GM12878 (cell line): ENCODE data around the gene MRPL16. TPM values are rescaled to one million over a fixed set of nuclear protein-coding genes. Genes with fewer than 3 reads are reported as not detected.

Experiments
- ATAC-seq: fragments of 200-7000 bp; cut with Tn5 transposase; 3 replicates; pipeline ENCODE4 v1.9.1; 2020; ENCODE audit warnings: mild to moderate bottlenecking, moderate library complexity
- BruUV-seq: library from RNA; stranded (reverse); fragments of 400-500 nt; replicated peaks from 2 replicates; lab custom pipeline; 2021; lab: Mats Ljungman, UMichigan
- CTCF ChIA-PET: fragments of 300-600 bp; sonication (Branson Sonifier 250); formaldehyde crosslinking; extraction: SDS; loops from one replicate; lab custom pipeline; 2021; ENCODE audit warnings: inconsistent platforms; lab: Yijun Ruan, JAX
- POLR2A ChIA-PET: fragments of 350-600 bp; formaldehyde crosslinking; extraction: SDS; loops from one replicate; lab custom pipeline; 2021; ENCODE audit warnings: inconsistent platforms; lab: Charles Lee
- RAD21 ChIA-PET: fragments of 300-600 bp; sonication (Branson Sonifier 250); formaldehyde crosslinking; loops from one replicate; lab custom pipeline; 2023; ENCODE audit warnings: antibody characterized with exemption; ENCODE audit not compliant: unreplicated experiment; lab: Charles Lee
- SMC1A ChIA-PET: fragments of 300-600 bp; sonication (Branson Sonifier 250); formaldehyde crosslinking; loops from one replicate; lab custom pipeline; 2023; ENCODE audit not compliant: unreplicated experiment, uncharacterized antibody; lab: Charles Lee
- DNase-seq: peaks from one replicate; pipeline ENCODE4 v3.0.0-alpha.2; 2011; ENCODE audit warnings: low read depth, low spot score
- FAIRE-seq: peaks from 3 replicates; lab custom pipeline; 2011; peaks lifted over from hg19 to GRCh38; lab: Jason Lieb, UNC
- H2AFZ ChIP-seq: 2 replicates; pipeline ENCODE4 v1.6.0; 2011; ENCODE audit warnings: low read depth, low read length, control low read depth; ENCODE audit not compliant: control insufficient read depth
- H3K27ac ChIP-seq: 2 replicates; pipeline ENCODE4 v1.5.1; 2011; ENCODE audit warnings: control low read depth; ENCODE audit not compliant: control insufficient read depth, insufficient read depth
- H3K27me3 ChIP-seq, 2 experiments: replicated peaks in 1 of 2; 2 replicates each; pipeline versions ENCODE4 v1.6.0 to v1.6.1; 2011; ENCODE audit warnings: low read length in 1 of 2; ENCODE audit not compliant: control insufficient read depth in 2 of 2, insufficient read depth in 2 of 2
- H3K36me3 ChIP-seq, 2 experiments: 2 replicates each; pipeline ENCODE4 v1.5.1; 2011; ENCODE audit warnings: low read length in 1 of 2; ENCODE audit not compliant: control insufficient read depth in 2 of 2, insufficient read depth in 2 of 2
- H3K4me1 ChIP-seq: 2 replicates; pipeline ENCODE4 v1.6.1; 2011; ENCODE audit warnings: mild to moderate bottlenecking, low read length, moderate library complexity, mixed read lengths; ENCODE audit not compliant: control insufficient read depth, insufficient read depth
- H3K4me2 ChIP-seq: 2 replicates; pipeline ENCODE4 v1.6.0; 2011; ENCODE audit warnings: control low read depth; ENCODE audit not compliant: control insufficient read depth, insufficient read depth
- H3K4me3 ChIP-seq: fragments of 200-600 bp; sonication (generic); 2 replicates; pipeline ENCODE4 v1.5.1; 2016
- H3K79me2 ChIP-seq: 2 replicates; pipeline ENCODE4 v1.6.0; 2011; ENCODE audit warnings: low read length; ENCODE audit not compliant: control insufficient read depth, insufficient read depth
- H3K9ac ChIP-seq: 2 replicates; pipeline ENCODE4 v1.8.0; 2011; ENCODE audit warnings: low read length, control low read depth, mixed read lengths; ENCODE audit not compliant: control insufficient read depth, insufficient read depth
- H3K9me3 ChIP-seq: replicated peaks from 3 replicates; pipeline ENCODE4 v1.5.1; 2011; ENCODE audit warnings: mild to moderate bottlenecking, low read length; ENCODE audit not compliant: control insufficient read depth, insufficient read depth
- H4K20me1 ChIP-seq: 2 replicates; pipeline ENCODE4 v1.6.0; 2011; ENCODE audit not compliant: control insufficient read depth, insufficient read depth
- ASH2L ChIP-seq: fragments of 300-600, 200-600 bp; sonication (generic); IDR thresholded peaks from 2 replicates; pipeline ENCODE4 v1.6.1; 2017; ENCODE audit warnings: low read depth, mild to moderate bottlenecking, borderline replicate concordance
- CHD1 ChIP-seq: IDR thresholded peaks from 2 replicates; pipeline ENCODE4 v1.6.1; 2012; ENCODE audit warnings: low read depth, low read length, improper control_type of control experiment
- CREM ChIP-seq: IDR thresholded peaks from 2 replicates; pipeline ENCODE4 v1.6.1; 2014; ENCODE audit warnings: antibody characterized with exemption, low read depth
- GABPA ChIP-seq: IDR thresholded peaks from 2 replicates; pipeline ENCODE4 v1.6.1; 2014; ENCODE audit warnings: antibody characterized with exemption, low read depth, mild to moderate bottlenecking, inconsistent platforms
- KAT2A ChIP-seq: conservative IDR thresholded peaks from 2 replicates; pipeline ENCODE4 v1.6.1; 2011; ENCODE audit warnings: low read depth, low read length; ENCODE audit not compliant: control insufficient read depth
- LARP7 ChIP-seq: fragments of 450-650 bp; IDR thresholded peaks from 2 replicates; pipeline ENCODE4 v1.6.1; 2017; ENCODE audit warnings: mild to moderate bottlenecking
- MLLT1 ChIP-seq: fragments of 450-650 bp; IDR thresholded peaks from 2 replicates; pipeline ENCODE4 v1.6.1; 2016; ENCODE audit warnings: mild to moderate bottlenecking
- PAX5 ChIP-seq: IDR thresholded peaks from 2 replicates; pipeline ENCODE4 v1.6.1; 2011; ENCODE audit warnings: low read depth, low read length, borderline replicate concordance
- SIN3A ChIP-seq: IDR thresholded peaks from 2 replicates; pipeline ENCODE4 v1.6.1; 2012; ENCODE audit warnings: low read depth, low read length, improper control_type of control experiment
- SRF ChIP-seq, 2 experiments: IDR thresholded peaks; 2 replicates each; pipeline ENCODE4 v1.6.1; 2011; ENCODE audit warnings: low read depth in 2 of 2, low read length in 2 of 2, mild to moderate bottlenecking in 1 of 2, moderate library complexity in 1 of 2
- STAT1 ChIP-seq: fragments of 450-650 bp; conservative IDR thresholded peaks from 2 replicates; pipeline ENCODE4 v1.6.1; 2014; ENCODE audit warnings: antibody characterized with exemption, mild to moderate bottlenecking
- ZBTB40 ChIP-seq: fragments of 450-650 bp; IDR thresholded peaks from 2 replicates; pipeline ENCODE4 v1.6.1; 2016; ENCODE audit warnings: mild to moderate bottlenecking, moderate library complexity, borderline replicate concordance
- ZNF207 ChIP-seq: fragments of 450-650 bp; IDR thresholded peaks from 2 replicates; pipeline ENCODE4 v1.6.1; 2014; ENCODE audit warnings: antibody characterized with exemption, mild to moderate bottlenecking, borderline replicate concordance
- ZNF622 ChIP-seq: fragments of 450-650 bp; IDR thresholded peaks from 2 replicates; pipeline ENCODE4 v1.6.1; 2017; ENCODE audit warnings: mild to moderate bottlenecking, inconsistent platforms
- WGBS: methylation state at CpG from one replicate; pipeline ENCODE4 v1.1.6; 2016; ENCODE audit warnings: low lambda C conversion rate; ENCODE audit not compliant: insufficient replicate concordance, insufficient coverage; ENCODE audit errors: missing lambda C conversion rate; 5-methylcytosine and 5-hydroxymethylcytosine counted together
- in situ Hi-C: fragments of 300-500 bp; cut with MboI; formaldehyde crosslinking; loops from 9 replicates; pipeline ENCODE4 v1.14.3; 2018; ENCODE audit warnings: mixed read lengths
- intact Hi-C: fragments of 100-400 bp; cut with micrococcal nuclease; formaldehyde crosslinking; loops from one replicate; pipeline ENCODE4 v1.14.2; 2022; ENCODE audit not compliant: unreplicated experiment
- polyA plus RNA-seq, 11 experiments: library from polyadenylated mRNA; depleted of rRNA in 4 of 11; unstranded in 6 of 11; stranded (reverse) in 5 of 11; fragments of >200 nt; fragmentation: Nextera tagmentation in 4 of 11; fragmentation: Illumina TruSeq in 1 of 11; extraction: Ambion mirVana in 4 of 11; extraction: Trizol in 1 of 11; gene quantifications; 1 replicate in 1 of 11; 2 replicates in 10 of 11; pipeline versions ENCODE4 v1.2.1 to v1.2.3, GENCODE V29; 2011 to 2016; ENCODE audit warnings: inconsistent platforms in 2 of 11, missing spikeins in 2 of 11, low read depth in 1 of 11
- total RNA-seq, 4 experiments: library from RNA; depleted of rRNA in 3 of 4; stranded (reverse); fragments of >200 nt in 3 of 4; fragmentation: Illumina TruSeq in 1 of 4; extraction: Trizol in 1 of 4; gene quantifications; 2 replicates each; pipeline versions ENCODE4 v1.2.1 to v1.2.3, GENCODE V29; 2013 to 2021

MRPL16 gene
- total and polyA plus RNA-seq, 10 of the 15 experiments (the other 5 are each of a cell fraction or from before 2014, with no cell fraction given): 38.2 to 167 (median 106) TPM

DNA sequence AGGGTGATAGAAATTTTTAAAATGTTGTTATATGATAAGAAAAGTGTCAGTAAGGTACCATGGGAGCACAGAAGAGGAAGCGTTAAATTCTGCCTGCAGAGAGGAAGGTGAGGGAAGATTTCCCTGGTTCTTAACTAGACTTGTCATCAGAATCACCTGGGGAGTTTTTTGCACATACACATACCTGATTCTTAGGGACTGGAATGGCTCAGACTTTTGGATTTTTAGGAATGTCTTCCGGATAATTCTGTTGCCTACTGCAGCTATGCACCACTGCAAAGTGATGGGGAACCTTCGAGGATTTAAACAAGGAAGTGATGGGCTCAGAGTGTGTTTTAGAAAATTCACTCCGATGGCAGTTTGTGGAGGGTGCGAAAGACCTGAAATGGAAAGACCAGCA lies 33.5 kb downstream of the MRPL16 start:
- FAIRE-seq (no peak), ATAC-seq (no peak), DNase-seq (no peak)
- RAD21 ChIA-PET: no interaction called here
- BruUV-seq: no TSS peak
- Histone ChIP-seq H4K20me1 (no peaks in the 10 kb centered on the region), H3K27ac (no peak overlapping the region), H2AFZ (no peak overlapping the region), H3K36me3 (no peaks in the 10 kb centered on the region), H3K4me2 (no peak overlapping the region), H3K9me3 (no peaks in the 10 kb centered on the region), H3K4me3 (no peak overlapping the region), H3K27me3 (no peaks in the 10 kb centered on the region), H3K4me1 (peaks cover 3% of the 10 kb centered on the region), H3K9ac (no peak overlapping the region), H3K79me2 (no peaks in the 10 kb centered on the region)
- WGBS: 56% methylated on average over 5 of the region's 5 CpGs
- SMC1A ChIA-PET: no interaction called here
- intact Hi-C loops (no loop called here), in situ Hi-C loops (no loop called here)
- POLR2A ChIA-PET: no interaction called here
- TF ChIP-seq CHD1: no peak
- TF ChIP-seq SRF (IDR thresholded peaks at IDR 0.05; ENCODE audit: low read depth in 2 of 2, low read length in 2 of 2): no peak
- TF ChIP-seq KAT2A: no peak
- TF ChIP-seq SIN3A: no peak
- TF ChIP-seq STAT1: no peak
- no peak for TF ChIP-seq PAX5
- no peak for TF ChIP-seq ZBTB40
- no peak for TF ChIP-seq MLLT1
- no peak for TF ChIP-seq GABPA
- no peak for TF ChIP-seq ASH2L
- TF ChIP-seq CREM: no peak
- no peak for TF ChIP-seq ZNF622
- no peak for TF ChIP-seq ZNF207
- no peak for TF ChIP-seq LARP7
- CTCF ChIA-PET: no interaction called here
